Mesothelial cell of epicardium (in vitro differentiated cells): ENCODE data around the gene PDE4B. TPM values are rescaled to one million over a fixed set of nuclear protein-coding genes. Genes with fewer than 3 reads are reported as not detected.
"Not testable (repeated sequence)": the region's sequence is repeated elsewhere in the genome, so short reads cannot be mapped to it uniquely, and the experiment has no call there.

Source experiments
- DNase-seq, 2 experiments: peaks; one replicate each; pipeline ENCODE4 v3.0.0; 2021; ENCODE audit warnings: low spot score in 2 of 2; ENCODE audit not compliant: unreplicated experiment in 2 of 2
- H3K27ac Mint-ChIP-seq: 2 replicates; pipeline ENCODE4 v1.8.0; 2021; ENCODE audit warnings: mixed read lengths
- H3K27me3 Mint-ChIP-seq: 2 replicates; pipeline ENCODE4 v1.8.0; 2021; ENCODE audit warnings: low read depth, mixed read lengths
- H3K36me3 Mint-ChIP-seq: 2 replicates; pipeline ENCODE4 v1.8.0; 2021; ENCODE audit warnings: mixed read lengths
- H3K4me1 Mint-ChIP-seq: 2 replicates; pipeline ENCODE4 v1.8.0; 2021; ENCODE audit warnings: mixed read lengths
- H3K4me3 Mint-ChIP-seq: 2 replicates; pipeline ENCODE4 v1.8.0; 2021; ENCODE audit warnings: mild to moderate bottlenecking, moderate library complexity, mixed read lengths
- H3K9me3 Mint-ChIP-seq: 2 replicates; pipeline ENCODE4 v1.8.0; 2021; ENCODE audit warnings: mixed read lengths
- CTCF ChIP-seq: fragments of 200-600 bp; sonication (generic); IDR thresholded peaks from one replicate; pipeline ENCODE4 v1.5.0; 2021; ENCODE audit warnings: antibody characterized with exemption; ENCODE audit not compliant: unreplicated experiment
- total RNA-seq: library from RNA; stranded (reverse); gene quantifications from 3 replicates; pipeline ENCODE4 v1.2.1, GENCODE V29; 2021

Gene PDE4B
- total RNA-seq, 1 donor from 2014 or later: 22.3 TPM

- Mint-ChIP-seq H3K4me1 (peaks cover 22% of the 10 kb centered on the region), H3K4me3 (no peak overlapping the region), H3K36me3 (no peaks in the 10 kb centered on the region), H3K9me3 (no peaks in the 10 kb centered on the region), H3K27ac (no peak overlapping the region), H3K27me3 (no peaks in the 10 kb centered on the region)
- TF ChIP-seq CTCF: peak; percentile 90
- no peak for DNase-seq
Measured at GRCh38 chr1:65958561-65959350, 166.1 kb downstream of the PDE4B start.

GRCh38 chr1:65959896-65960567 lies 167.3 kb downstream of the PDE4B start:
- Mint-ChIP-seq H3K4me3 (no peak overlapping the region), H3K36me3 (no peaks in the 10 kb centered on the region)
- no peak for DNase-seq

GRCh38 chr1:65963156-65963888 lies 170.6 kb downstream of the PDE4B start:
- no peak for DNase-seq
- Mint-ChIP-seq H3K27me3 (no peaks in the 10 kb centered on the region), H3K27ac (no peak overlapping the region), H3K36me3 (no peaks in the 10 kb centered on the region), H3K4me1 (peaks cover 20% of the 10 kb centered on the region), H3K4me3 (no peak overlapping the region), H3K9me3 (no peaks in the 10 kb centered on the region)
- TF ChIP-seq CTCF: no peak

More at GRCh38 chr1:65959896-65960567, 167.3 kb downstream of the PDE4B start:
- peak overlapping the region; percentile 72 for H3K27ac Mint-ChIP-seq
- TF ChIP-seq CTCF: no peak
- no peaks in the 10 kb centered on the region for H3K9me3 Mint-ChIP-seq
- H3K27me3 Mint-ChIP-seq: no peaks in the 10 kb centered on the region
- peaks cover 23% of the 10 kb centered on the region for H3K4me1 Mint-ChIP-seq

GRCh38 chr1:65964123-65964522 lies 171.4 kb downstream of the PDE4B start:
- peaks cover 20% of the 10 kb centered on the region for H3K4me1 Mint-ChIP-seq
- no peaks in the 10 kb centered on the region for H3K9me3 Mint-ChIP-seq
- no peak for DNase-seq
- TF ChIP-seq CTCF: no peak
- H3K4me3 Mint-ChIP-seq: no peak overlapping the region
- H3K36me3 Mint-ChIP-seq: no peaks in the 10 kb centered on the region
- no peak overlapping the region for H3K27ac Mint-ChIP-seq
- no peaks in the 10 kb centered on the region for H3K27me3 Mint-ChIP-seq

GRCh38 chr1:65965112-65965996 lies 172.7 kb downstream of the PDE4B start:
- Mint-ChIP-seq H3K36me3 (no peaks in the 10 kb centered on the region), H3K27me3 (no peaks in the 10 kb centered on the region), H3K9me3 (no peaks in the 10 kb centered on the region), H3K4me1 (peaks cover 12% of the 10 kb centered on the region), H3K27ac (no peak overlapping the region), H3K4me3 (no peak overlapping the region)
- no peak for DNase-seq
- TF ChIP-seq CTCF: no peak

- not testable (repeated sequence) for H3K9me3 Mint-ChIP-seq, H3K27ac Mint-ChIP-seq, H3K36me3 Mint-ChIP-seq, DNase-seq, H3K4me3 Mint-ChIP-seq
- H3K27me3 Mint-ChIP-seq: peaks cover 14% of the 10 kb centered on the region
- peaks cover 11% of the 10 kb centered on the region for H3K4me1 Mint-ChIP-seq
Measured at GRCh38 chr1:65967492-65967891, 174.8 kb downstream of the PDE4B start.
